HS-27A (cell line): ENCODE results near the gene LGI2.
"Not testable (repeated sequence)": the region's sequence is repeated elsewhere in the genome, so short reads cannot be mapped to it uniquely, and the experiment has no call there.

ENCODE experiments used
- DNase-seq: peaks from one replicate; pipeline ENCODE4 v3.0.0-alpha.2; 2012; ENCODE audit warnings: low read depth, missing footprints

Gene LGI2

GRCh38 chr4:25050370-25051078 is 19.8 kb upstream of the LGI2 start:
- DNase-seq, result no peak

GRCh38 chr4:25043548-25043947 is 12.8 kb upstream of the LGI2 start:
- DNase-seq, result no peak

- DNase-seq, result no peak
Measured at GRCh38 chr4:25033526-25033925, 2.8 kb upstream of the LGI2 start.

GRCh38 chr4:25032126-25032525 is 1.4 kb upstream of the LGI2 start:
- DNase-seq, result no peak

GRCh38 chr4:25031077-25031621 is 403 bp upstream of the LGI2 start:
- no peak for DNase-seq

GRCh38 chr4:25029479-25030276 is 1.1 kb downstream of the LGI2 start:
- no peak for DNase-seq

- DNase-seq, result no peak
Measured at GRCh38 chr4:25028851-25029250, 1.9 kb downstream of the LGI2 start.

- DNase-seq, result no peak
Measured at GRCh38 chr4:25022766-25023165, 8.0 kb downstream of the LGI2 start.

GRCh38 chr4:25021216-25021615 is 9.5 kb downstream of the LGI2 start:
- no peak for DNase-seq

- no peak for DNase-seq
Measured at GRCh38 chr4:25020236-25020635, 10.5 kb downstream of the LGI2 start.

- no peak for DNase-seq
Measured at GRCh38 chr4:25019501-25019900, 11.2 kb downstream of the LGI2 start.

- no peak for DNase-seq
Measured at GRCh38 chr4:25015012-25015411, 15.7 kb downstream of the LGI2 start.

- not testable (repeated sequence) for DNase-seq
Measured at GRCh38 chr4:25014662-25014983, 16.1 kb downstream of the LGI2 start.

GRCh38 chr4:25013756-25014661 is 16.7 kb downstream of the LGI2 start:
- no peak for DNase-seq

- DNase-seq, result no peak
Measured at GRCh38 chr4:25012655-25013054, 18.1 kb downstream of the LGI2 start.

- no peak for DNase-seq
Measured at GRCh38 chr4:25011135-25011866, 19.4 kb downstream of the LGI2 start.

- no peak for DNase-seq
Measured at GRCh38 chr4:25007598-25007997, 23.1 kb downstream of the LGI2 start.

GRCh38 chr4:25002681-25003080 is 28.1 kb downstream of the LGI2 start:
- no peak for DNase-seq

GRCh38 chr4:25001509-25001908 is 29.2 kb downstream of the LGI2 start:
- DNase-seq, result no peak

GRCh38 chr4:25000639-25001038 is 30.1 kb downstream of the LGI2 start:
- no peak for DNase-seq

GRCh38 chr4:24999392-25000089 is 31.2 kb downstream of the LGI2 start:
- DNase-seq, result no peak
